HEK293T (cell line): Measurements from ENCODE around the gene SAT1.

Source experiments
- CTCF ChIA-PET: fragments of 350-600 bp; formaldehyde crosslinking; extraction: SDS; loops from one replicate; lab custom pipeline; 2021; ENCODE audit warnings: antibody characterized with exemption, inconsistent platforms; lab: Yijun Ruan, JAX
- POLR2A ChIA-PET: fragments of 350-600 bp; formaldehyde crosslinking; extraction: SDS; loops from one replicate; lab custom pipeline; 2020; ENCODE audit warnings: antibody characterized with exemption, inconsistent platforms; lab: Yijun Ruan, JAX
- DNase-seq: peaks from one replicate; pipeline ENCODE4 v3.0.0; 2012; ENCODE audit warnings: mixed read lengths; ENCODE audit errors: extremely low spot score
- ARNT ChIP-seq: fragments of 450-650 bp; IDR thresholded peaks from 2 replicates; pipeline ENCODE4 v1.6.1; 2017; ENCODE audit warnings: mild to moderate bottlenecking
- BHLHE40 ChIP-seq: fragments of 450-650 bp; IDR thresholded peaks from 2 replicates; pipeline ENCODE4 v1.6.1; 2016; ENCODE audit warnings: mild to moderate bottlenecking, moderate library complexity, borderline replicate concordance
- CTBP1 ChIP-seq: fragments of 450-650 bp; IDR thresholded peaks from 2 replicates; pipeline ENCODE4 v1.6.1; 2016; ENCODE audit warnings: borderline replicate concordance
- ELF4 ChIP-seq: fragments of 450-650 bp; IDR thresholded peaks from 2 replicates; pipeline ENCODE4 v1.6.1; 2017; ENCODE audit warnings: antibody characterized with exemption
- FOXA1 ChIP-seq: fragments of 450-650 bp; IDR thresholded peaks from 2 replicates; pipeline ENCODE4 v1.6.1; 2016; ENCODE audit warnings: mild to moderate bottlenecking
- FOXK2 ChIP-seq: fragments of 450-650 bp; IDR thresholded peaks from 2 replicates; pipeline ENCODE4 v1.6.1; 2016; ENCODE audit warnings: mild to moderate bottlenecking
- FOXM1 ChIP-seq: fragments of 450-650 bp; IDR thresholded peaks from 2 replicates; pipeline ENCODE4 v1.6.1; 2017; ENCODE audit warnings: mild to moderate bottlenecking, borderline replicate concordance
- HDGF ChIP-seq: fragments of 450-650 bp; IDR thresholded peaks from 2 replicates; pipeline ENCODE4 v1.6.1; 2017; ENCODE audit warnings: antibody characterized with exemption, borderline replicate concordance
- L3MBTL2 ChIP-seq: fragments of 450-650 bp; conservative IDR thresholded peaks from 2 replicates; pipeline ENCODE4 v1.6.1; 2016; ENCODE audit warnings: mild to moderate bottlenecking
- LEF1 ChIP-seq: fragments of 450-650 bp; IDR thresholded peaks from 2 replicates; pipeline ENCODE4 v1.6.1; 2017; ENCODE audit warnings: mild to moderate bottlenecking, borderline replicate concordance
- NFRKB ChIP-seq: fragments of 450-650 bp; IDR thresholded peaks from 2 replicates; pipeline ENCODE4 v1.6.1; 2016; ENCODE audit warnings: mild to moderate bottlenecking, moderate library complexity
- SP1 ChIP-seq: fragments of 450-650 bp; IDR thresholded peaks from 2 replicates; pipeline ENCODE4 v1.6.1; 2017
- SUZ12 ChIP-seq: fragments of 450-650 bp; IDR thresholded peaks from 2 replicates; pipeline ENCODE4 v1.6.1; 2016; ENCODE audit warnings: mild to moderate bottlenecking
- TARDBP ChIP-seq: fragments of 450-650 bp; IDR thresholded peaks from 2 replicates; pipeline ENCODE4 v1.6.1; 2016
- ZNF384 ChIP-seq: fragments of 450-650 bp; IDR thresholded peaks from 2 replicates; pipeline ENCODE4 v1.6.1; 2016
- TF ChIP-seq, protein P1 (sequence below): fragments of 450-650 bp; IDR thresholded peaks from 2 replicates; pipeline ENCODE4 v1.6.1; 2016

SAT1 gene

GRCh38 chrX:23745786-23746185 is 37.2 kb upstream of the SAT1 start:
- TF ChIP-seq ARNT (no peak), LEF1 (no peak), TARDBP (no peak), FOXM1 (no peak), FOXK2 (no peak), CTBP1 (no peak), FOXA1 (no peak), NFRKB (no peak), SP1 (no peak), ZNF384 (no peak), BHLHE40 (no peak), L3MBTL2 (no peak)
- no peak for DNase-seq
- ChIA-PET CTCF (no interaction called here), POLR2A (no interaction called here)

- ChIA-PET CTCF (interaction anchor here (0.9 kb wide), 1 partner anchor 38 kb away, joined by 3 read pairs; no protein-coding TSS in a partner anchor), POLR2A (no interaction called here)
- no peak for TF ChIP-seq HDGF
- no peak for TF ChIP-seq FOXM1
- no peak for DNase-seq
Observed at GRCh38 chrX:23749129-23749528, 33.8 kb upstream of the SAT1 start.

DNA sequence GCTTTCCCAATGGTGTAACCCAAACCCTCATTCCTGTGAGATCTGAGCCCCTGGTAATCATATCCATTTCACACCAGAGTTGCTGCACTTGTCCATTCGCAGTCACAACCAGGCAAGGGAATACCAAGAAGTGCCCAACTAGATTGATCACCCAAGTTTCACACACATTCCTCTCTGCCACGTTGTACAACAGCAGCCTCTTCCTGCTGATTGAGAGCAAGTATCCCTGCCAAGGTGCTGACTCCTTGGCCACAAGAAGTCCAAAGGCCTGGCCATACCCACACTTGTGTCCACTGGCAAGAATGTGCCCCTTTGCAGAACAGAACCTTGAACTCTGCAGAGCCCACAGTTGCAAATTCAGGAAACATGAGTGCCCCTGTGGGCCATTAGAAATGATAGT is 33.4 kb upstream of the SAT1 start:
- ChIA-PET CTCF (interaction anchor here (0.9 kb wide), 1 partner anchor 38 kb away, joined by 3 read pairs; no protein-coding TSS in a partner anchor), POLR2A (no interaction called here)
- no peak for TF ChIP-seq CTBP1
- no peak for TF ChIP-seq BHLHE40
- TF ChIP-seq, protein P1, sequence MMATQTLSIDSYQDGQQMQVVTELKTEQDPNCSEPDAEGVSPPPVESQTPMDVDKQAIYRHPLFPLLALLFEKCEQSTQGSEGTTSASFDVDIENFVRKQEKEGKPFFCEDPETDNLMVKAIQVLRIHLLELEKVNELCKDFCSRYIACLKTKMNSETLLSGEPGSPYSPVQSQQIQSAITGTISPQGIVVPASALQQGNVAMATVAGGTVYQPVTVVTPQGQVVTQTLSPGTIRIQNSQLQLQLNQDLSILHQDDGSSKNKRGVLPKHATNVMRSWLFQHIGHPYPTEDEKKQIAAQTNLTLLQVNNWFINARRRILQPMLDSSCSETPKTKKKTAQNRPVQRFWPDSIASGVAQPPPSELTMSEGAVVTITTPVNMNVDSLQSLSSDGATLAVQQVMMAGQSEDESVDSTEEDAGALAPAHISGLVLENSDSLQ: no peak
- TF ChIP-seq ZNF384: no peak
- TF ChIP-seq FOXM1: no peak
- TF ChIP-seq FOXK2: no peak
- TF ChIP-seq SP1: no peak
- DNase-seq: no peak

GRCh38 chrX:23752740-23753415 is 30.1 kb upstream of the SAT1 start:
- ChIA-PET CTCF (interaction anchor here (0.7 kb wide), 1 partner anchor 149 kb away, joined by 3 read pairs; no protein-coding TSS in a partner anchor), POLR2A (interaction anchor here (3.1 kb wide), 1 partner anchor 10 kb away, joined by 12 read pairs; the partner anchor contains the start of gene ACOT9)
- DNase-seq: no peak
- no peak for TF ChIP-seq FOXM1
- no peak for TF ChIP-seq CTBP1
- TF ChIP-seq SP1: no peak
- TF ChIP-seq LEF1: no peak
- TF ChIP-seq, protein P1: no peak
- TF ChIP-seq NFRKB: no peak
- TF ChIP-seq FOXK2: no peak
- no peak for TF ChIP-seq TARDBP
- TF ChIP-seq ARNT: no peak
- no peak for TF ChIP-seq SUZ12
- TF ChIP-seq HDGF: no peak
- TF ChIP-seq ELF4: no peak
- no peak for TF ChIP-seq L3MBTL2
- TF ChIP-seq ZNF384: no peak
- no peak for TF ChIP-seq BHLHE40
- no peak for TF ChIP-seq FOXA1

- ChIA-PET CTCF (no interaction called here), POLR2A (no interaction called here)
- TF ChIP-seq, protein P1: no peak
- TF ChIP-seq HDGF (no peak), FOXM1 (no peak), FOXA1 (no peak), ZNF384 (no peak), ELF4 (no peak), TARDBP (no peak), NFRKB (no peak)
- DNase-seq: no peak
Observed at GRCh38 chrX:23754664-23755063, 28.3 kb upstream of the SAT1 start.

DNA sequence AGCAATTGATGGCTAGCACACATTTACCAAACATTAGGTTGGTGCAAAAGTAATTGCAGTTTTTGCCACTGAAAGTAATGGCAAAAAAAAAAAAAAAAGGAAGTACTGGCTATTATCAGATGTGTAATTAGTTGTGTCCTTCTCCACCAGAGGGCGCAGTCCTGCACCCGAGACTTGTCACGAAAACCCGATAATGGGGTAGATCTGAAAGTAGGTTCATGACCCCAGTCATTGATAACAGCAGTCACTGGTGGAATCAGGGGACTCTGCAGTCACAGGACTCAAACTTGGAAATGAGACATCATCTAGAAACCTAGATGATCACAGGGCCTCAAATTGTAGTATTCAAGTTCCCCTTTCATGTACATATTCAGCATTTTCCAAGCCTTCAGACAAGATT is 26.8 kb upstream of the SAT1 start:
- POLR2A ChIA-PET: interaction anchor here (0.6 kb wide), 1 partner anchor 141 kb away, joined by 3 read pairs; no protein-coding TSS in a partner anchor
- CTCF ChIA-PET: no interaction called here
- DNase-seq: peak; percentile 64
- TF ChIP-seq FOXM1 (no peak), ELF4 (peak; percentile 86), ZNF384 (peak; percentile 98)
- TF ChIP-seq, protein P1: no peak
